HG02981 (cell line): ENCODE data around the gene ALX3.
"Not testable (repeated sequence)": the region's sequence is repeated elsewhere in the genome, so short reads cannot be mapped to it uniquely, and the experiment has no call there.

Experiments
- ATAC-seq: cut with Tn5 transposase; IDR thresholded peaks from one replicate; pipeline ENCODE4 v1.9.1; 2021; ENCODE audit warnings: mild to moderate bottlenecking, moderate library complexity; ENCODE audit not compliant: unreplicated experiment

Gene ALX3

GRCh38 chr1:110089561-110090275, 19.2 kb upstream of the ALX3 start:
- ATAC-seq = no peak

- no peak for ATAC-seq
Measured at GRCh38 chr1:110088739-110089316, 18.4 kb upstream of the ALX3 start.

- no peak for ATAC-seq
Measured at GRCh38 chr1:110087812-110088738, 17.6 kb upstream of the ALX3 start.

GRCh38 chr1:110086961-110087360, 16.5 kb upstream of the ALX3 start:
- ATAC-seq = no peak

GRCh38 chr1:110085671-110086070, 15.2 kb upstream of the ALX3 start:
- no peak for ATAC-seq

GRCh38 chr1:110084227-110085078, 14.0 kb upstream of the ALX3 start:
- ATAC-seq = no peak

GRCh38 chr1:110083866-110084226, 13.4 kb upstream of the ALX3 start:
- no peak for ATAC-seq

- no peak for ATAC-seq
Measured at GRCh38 chr1:110083061-110083865, 12.8 kb upstream of the ALX3 start.

GRCh38 chr1:110082477-110082876, 12.0 kb upstream of the ALX3 start:
- ATAC-seq = no peak

GRCh38 chr1:110081061-110081460, 10.6 kb upstream of the ALX3 start:
- no peak for ATAC-seq

- not testable (repeated sequence) for ATAC-seq
Measured at GRCh38 chr1:110079995-110080394, 9.5 kb upstream of the ALX3 start.

GRCh38 chr1:110076789-110077500, 6.5 kb upstream of the ALX3 start:
- no peak for ATAC-seq

- no peak for ATAC-seq
Measured at GRCh38 chr1:110074166-110074565, 3.7 kb upstream of the ALX3 start.

GRCh38 chr1:110070282-110070669, 196 bp downstream of the ALX3 start:
- ATAC-seq = no peak

GRCh38 chr1:110069404-110070281, 829 bp downstream of the ALX3 start:
- ATAC-seq = no peak

- ATAC-seq = no peak
Measured at GRCh38 chr1:110068646-110069403, 1.6 kb downstream of the ALX3 start.

GRCh38 chr1:110067893-110068645, 2.4 kb downstream of the ALX3 start:
- no peak for ATAC-seq
